ENCODE data around the gene RSPH6A.

GRCh38 chr19:45752639-45753038 lies 62.5 kb downstream of the RSPH6A start:
- TF ChIP-seq CTCF (IDR thresholded peaks at IDR 0.05) (no peak), POLR2A (IDR thresholded peaks at IDR 0.05) (no peak)
